Thyroid gland (tissue), 4 donors: Measurements from ENCODE around the gene FAHD2A.

Experiments used
- POLR2A ChIP-seq, 2 donors: fragments of 450-650 bp; IDR thresholded peaks; one replicate each; pipeline ENCODE4 v1.6.1; 2017; ENCODE audit warnings: antibody characterized with exemption in 2 of 2, mild to moderate bottlenecking in 2 of 2, moderate library complexity in 1 of 2
- TF ChIP-seq, protein P1 (sequence below), 6 experiments: fragments of 200-600 bp in 3 of 6; fragments of 450-650 bp in 3 of 6; sonication (generic) in 3 of 6; IDR thresholded peaks; one replicate each; pipeline ENCODE4 v1.5.1; 2016 to 2019; ENCODE audit warnings: antibody characterized with exemption in 6 of 6, mild to moderate bottlenecking in 2 of 6, inconsistent platforms in 1 of 6, moderate library complexity in 1 of 6

DNA sequence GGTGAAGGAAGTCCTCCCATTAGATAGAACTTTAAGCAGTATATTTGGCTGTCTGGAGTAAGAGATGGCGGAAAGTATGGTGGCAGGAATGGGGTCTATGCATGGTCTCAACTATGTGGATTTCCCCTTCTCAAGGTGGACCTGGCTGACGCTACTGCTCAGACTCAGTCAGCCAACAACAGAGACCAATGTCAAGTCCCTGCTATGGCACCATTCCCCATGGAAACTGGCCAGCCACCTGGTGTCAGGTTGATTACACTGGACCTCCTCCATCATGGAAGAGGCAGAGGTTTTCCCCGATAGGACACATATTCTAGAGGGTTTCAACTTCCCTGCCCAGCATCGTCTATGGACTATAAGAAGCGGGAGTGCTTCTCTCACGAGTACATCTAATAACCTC lies 8.6 kb upstream of the FAHD2A start:
- TF ChIP-seq, protein P1, sequence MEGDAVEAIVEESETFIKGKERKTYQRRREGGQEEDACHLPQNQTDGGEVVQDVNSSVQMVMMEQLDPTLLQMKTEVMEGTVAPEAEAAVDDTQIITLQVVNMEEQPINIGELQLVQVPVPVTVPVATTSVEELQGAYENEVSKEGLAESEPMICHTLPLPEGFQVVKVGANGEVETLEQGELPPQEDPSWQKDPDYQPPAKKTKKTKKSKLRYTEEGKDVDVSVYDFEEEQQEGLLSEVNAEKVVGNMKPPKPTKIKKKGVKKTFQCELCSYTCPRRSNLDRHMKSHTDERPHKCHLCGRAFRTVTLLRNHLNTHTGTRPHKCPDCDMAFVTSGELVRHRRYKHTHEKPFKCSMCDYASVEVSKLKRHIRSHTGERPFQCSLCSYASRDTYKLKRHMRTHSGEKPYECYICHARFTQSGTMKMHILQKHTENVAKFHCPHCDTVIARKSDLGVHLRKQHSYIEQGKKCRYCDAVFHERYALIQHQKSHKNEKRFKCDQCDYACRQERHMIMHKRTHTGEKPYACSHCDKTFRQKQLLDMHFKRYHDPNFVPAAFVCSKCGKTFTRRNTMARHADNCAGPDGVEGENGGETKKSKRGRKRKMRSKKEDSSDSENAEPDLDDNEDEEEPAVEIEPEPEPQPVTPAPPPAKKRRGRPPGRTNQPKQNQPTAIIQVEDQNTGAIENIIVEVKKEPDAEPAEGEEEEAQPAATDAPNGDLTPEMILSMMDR (IDR thresholded peaks at IDR 0.05): no peak
- TF ChIP-seq POLR2A (IDR thresholded peaks at IDR 0.05): no peak
